HG02970 (cell line): ENCODE data around the gene RPL31.

Source experiments
- ATAC-seq: cut with Tn5 transposase; IDR thresholded peaks from one replicate; pipeline ENCODE4 v1.9.1; 2021; ENCODE audit warnings: mild to moderate bottlenecking, moderate library complexity, moderate number of reproducible peaks; ENCODE audit not compliant: unreplicated experiment, low FRiP score

RPL31 gene

DNA sequence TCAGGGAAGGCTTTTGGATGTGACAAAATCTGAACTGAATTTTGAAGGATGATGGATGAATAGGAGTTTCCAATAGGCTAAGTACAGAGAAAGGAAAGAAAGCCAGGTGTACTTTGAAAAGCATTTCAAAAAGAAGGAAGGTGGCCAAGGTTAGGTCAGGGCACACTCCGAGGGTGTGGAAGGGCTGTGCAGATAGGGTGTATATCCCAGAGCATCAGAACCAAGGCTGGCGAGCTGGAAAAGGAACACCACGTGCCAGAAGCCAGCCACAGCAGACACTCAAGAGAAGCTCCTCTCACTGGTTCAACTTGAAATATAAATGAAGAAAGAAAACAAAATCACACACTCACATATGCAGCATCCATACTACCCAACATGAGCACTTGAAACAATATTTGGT, 51.0 kb downstream of the RPL31 start:
- no peak for ATAC-seq
